GM23248 (cell line): ENCODE measurements around the gene SAPCD2.

ENCODE experiments used
- EZH2 ChIP-seq: fragments of 200-600 bp; sonication (generic); IDR thresholded peaks from 2 replicates; pipeline ENCODE4 v1.6.1; 2018; ENCODE audit warnings: antibody characterized with exemption, mild to moderate bottlenecking; ENCODE audit not compliant: insufficient read depth, poor library complexity, severe bottlenecking
- EZH2phosphoT487 ChIP-seq: fragments of 200-600 bp; sonication (generic); IDR thresholded peaks from 2 replicates; pipeline ENCODE4 v1.6.1; 2018; ENCODE audit warnings: antibody characterized with exemption, moderate library complexity, mild to moderate bottlenecking, low read depth; ENCODE audit not compliant: insufficient read depth

DNA sequence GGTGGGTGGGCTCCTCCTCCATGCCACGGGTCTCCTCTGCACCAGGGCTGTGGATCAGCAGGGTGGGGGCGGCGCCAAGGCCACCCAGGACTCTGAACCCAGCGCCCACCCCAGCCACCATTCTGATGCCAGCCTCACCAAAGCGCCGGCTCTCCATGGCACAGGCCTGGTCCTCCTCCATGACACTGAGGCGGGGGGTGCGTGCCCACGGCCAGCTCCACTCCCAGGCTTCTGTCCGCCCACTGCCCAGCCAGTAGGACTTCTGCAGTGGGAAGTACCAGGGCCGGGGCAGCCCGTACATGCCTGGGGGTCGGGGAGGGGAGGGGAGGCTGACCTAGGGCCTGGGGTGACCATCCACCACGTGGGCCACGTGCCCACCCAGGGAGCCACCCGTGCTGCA is 53.9 kb downstream of the SAPCD2 start:
- no peak for TF ChIP-seq EZH2
- no peak for TF ChIP-seq EZH2phosphoT487
